Stimulated activated CD4-positive, alpha-beta T cell treated with anti-CD3 and anti-CD28 coated beads, Interleukin-2, amount 100 ng/mL, for 4 hours (primary cell): ENCODE data around the gene SAMD8.
"Not testable (repeated sequence)": the region's sequence is repeated elsewhere in the genome, so short reads cannot be mapped to it uniquely, and the experiment has no call there.

ENCODE experiments used
- DNase-seq: peaks from one replicate; pipeline ENCODE4 v3.0.0-alpha.2; 2020; ENCODE audit warnings: low read depth

SAMD8 gene

DNA sequence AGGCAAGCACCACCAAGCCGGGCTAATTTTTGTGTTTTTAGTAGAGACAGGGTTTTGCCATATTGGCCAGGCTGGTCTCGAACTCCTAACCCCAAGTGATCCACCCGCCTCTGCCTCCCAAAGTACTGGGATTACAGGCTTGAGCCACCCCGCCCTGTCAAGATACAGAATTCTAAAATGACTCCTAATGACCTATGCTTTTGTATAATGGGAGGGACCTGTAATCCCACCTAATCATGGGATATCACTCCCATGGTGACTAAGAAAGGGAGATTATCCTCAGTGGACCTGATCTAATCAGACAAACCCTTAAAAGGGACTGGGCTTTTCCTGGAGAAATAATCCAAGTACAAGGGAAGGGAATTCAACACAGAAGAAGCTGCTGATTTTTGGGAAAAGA, 28.8 kb downstream of the SAMD8 start:
- DNase-seq: no peak

DNA sequence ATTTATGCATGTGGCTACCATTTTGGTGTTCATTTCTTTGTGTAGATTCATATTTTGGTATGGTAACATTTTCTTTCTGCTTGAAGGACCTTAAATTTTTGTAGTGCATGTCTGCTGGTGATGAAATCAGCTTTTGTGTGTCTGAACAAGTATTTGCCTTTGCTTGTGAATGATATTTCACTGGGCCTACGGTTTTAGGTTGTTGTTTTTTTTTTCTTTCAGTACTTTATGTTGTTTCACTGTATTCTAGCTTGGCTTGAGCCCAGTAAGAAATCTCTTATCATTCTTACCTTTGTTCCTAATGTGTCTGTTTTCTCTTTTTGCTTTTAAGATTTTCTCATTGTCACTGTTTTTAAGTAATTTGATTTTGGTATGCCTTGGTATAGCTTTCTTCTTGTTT, 31.9 kb downstream of the SAMD8 start:
- no peak for DNase-seq

DNA sequence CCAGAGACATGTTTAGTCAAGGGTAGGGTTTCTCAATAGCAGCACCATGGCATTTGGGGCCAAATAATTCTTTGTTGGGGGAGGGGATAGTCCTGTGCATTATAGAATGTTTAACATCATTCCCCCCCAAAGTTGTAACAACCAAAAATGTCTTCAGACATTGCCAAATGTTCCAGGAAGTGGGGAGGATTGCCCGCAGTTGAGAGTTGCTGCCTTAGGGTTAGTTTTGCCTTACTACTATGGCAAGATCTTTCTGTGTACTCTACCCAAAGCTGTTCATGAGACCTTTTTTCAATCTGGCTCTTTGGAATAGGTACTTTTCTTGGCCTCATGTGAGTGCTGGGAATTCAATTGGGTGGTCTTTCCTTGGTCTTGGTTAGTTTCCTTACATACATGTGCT, 34.1 kb downstream of the SAMD8 start:
- DNase-seq: no peak

DNA sequence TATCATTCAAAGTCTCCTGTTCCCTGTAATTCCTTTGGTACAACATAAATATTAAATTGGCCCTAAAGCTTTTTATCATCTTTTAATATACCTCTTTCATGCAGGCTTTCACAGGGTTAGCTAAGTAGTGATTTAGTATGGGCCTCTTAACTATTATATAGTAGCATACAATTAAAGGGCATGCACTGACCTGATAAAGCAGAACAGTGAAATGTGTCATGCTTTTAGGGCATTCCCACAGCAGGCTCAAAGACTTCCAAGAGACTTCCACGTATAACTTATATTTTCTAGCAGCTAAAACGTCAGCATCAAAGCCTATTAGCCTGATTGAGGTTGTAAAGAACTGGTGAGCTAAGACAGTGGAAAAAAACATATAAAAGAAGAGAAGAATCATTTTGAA, 35.3 kb downstream of the SAMD8 start:
- no peak for DNase-seq

DNA sequence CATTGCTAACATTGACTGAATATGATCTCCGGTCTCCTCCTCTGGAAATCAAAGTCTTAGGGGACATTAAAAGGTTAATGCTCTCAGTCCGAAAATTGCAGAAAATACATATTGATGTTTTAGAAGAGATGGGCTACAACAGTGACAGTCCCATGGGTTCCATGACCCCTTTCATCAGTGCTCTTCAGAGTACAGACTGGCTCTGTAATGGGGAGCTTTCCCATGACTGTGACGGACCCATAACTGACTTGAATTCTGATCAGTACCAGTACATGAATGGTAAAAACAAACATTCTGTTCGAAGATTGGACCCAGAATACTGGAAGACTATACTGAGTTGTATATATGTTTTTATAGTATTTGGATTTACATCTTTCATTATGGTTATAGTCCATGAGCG, 39.2 kb downstream of the SAMD8 start:
- no peak for DNase-seq

DNA sequence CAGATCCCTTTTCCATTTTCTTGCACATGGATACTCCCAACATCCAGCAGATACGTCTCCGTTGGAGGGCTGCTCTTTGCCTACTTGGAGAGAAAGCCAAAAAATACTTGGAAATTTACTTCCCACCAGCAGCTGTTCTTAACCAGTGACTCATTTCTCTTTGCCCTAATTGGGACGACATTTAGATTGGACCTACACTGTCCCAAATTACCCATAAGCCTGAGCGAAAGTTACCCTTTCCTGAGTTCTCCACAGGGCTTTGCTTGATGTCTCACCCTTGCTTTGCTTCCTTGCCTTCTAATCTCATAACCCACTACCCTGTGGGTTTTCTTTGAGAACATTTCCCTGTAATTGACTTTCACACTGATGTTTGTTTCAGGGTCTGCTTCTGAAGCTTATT, 48.1 kb downstream of the SAMD8 start:
- no peak for DNase-seq

DNA sequence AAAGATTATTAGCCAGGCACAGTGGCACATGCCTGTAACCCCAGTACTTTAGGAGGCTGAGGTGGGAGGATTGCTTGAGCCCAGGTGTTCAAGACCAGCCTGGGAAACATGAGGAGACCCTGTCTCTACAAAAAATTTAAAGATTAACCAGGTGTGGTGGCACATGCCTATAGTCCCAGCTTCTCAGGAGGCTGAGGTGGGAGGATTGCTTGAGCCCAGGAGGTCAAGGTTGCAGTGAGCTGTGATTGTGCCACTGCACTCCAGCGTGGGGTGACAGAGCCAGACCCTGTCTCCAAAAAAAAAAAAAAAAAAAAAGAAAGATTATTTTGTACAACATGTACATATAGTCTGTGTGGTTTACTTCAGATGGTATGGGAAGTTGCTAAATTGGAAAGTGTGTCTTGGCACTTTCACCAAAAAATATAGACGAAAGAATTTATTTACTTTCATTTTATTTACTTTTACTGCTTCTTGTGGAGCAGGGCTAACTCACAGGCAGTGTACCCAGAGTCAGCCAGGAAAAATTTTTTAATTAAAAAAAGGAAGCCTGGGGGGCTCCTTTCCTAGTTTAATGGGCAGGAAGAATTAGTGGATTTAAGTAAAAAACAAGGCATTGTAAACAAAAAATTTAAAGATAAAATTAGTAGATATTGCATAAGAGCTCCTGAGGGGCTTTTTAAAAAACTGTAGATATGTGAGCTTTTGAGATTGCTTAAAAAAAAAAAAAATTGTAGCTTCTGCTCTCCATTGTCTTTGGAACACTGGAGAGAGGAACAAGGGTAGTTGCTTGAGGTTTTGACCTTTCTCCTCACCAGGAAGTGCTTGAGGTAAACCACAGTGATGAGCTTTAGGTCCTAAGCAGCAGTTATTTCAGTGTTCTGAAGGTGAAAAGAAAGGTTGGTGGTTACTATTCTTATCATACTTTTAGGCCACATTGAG, 54.5 kb downstream of the SAMD8 start:
- DNase-seq: no peak

DNA sequence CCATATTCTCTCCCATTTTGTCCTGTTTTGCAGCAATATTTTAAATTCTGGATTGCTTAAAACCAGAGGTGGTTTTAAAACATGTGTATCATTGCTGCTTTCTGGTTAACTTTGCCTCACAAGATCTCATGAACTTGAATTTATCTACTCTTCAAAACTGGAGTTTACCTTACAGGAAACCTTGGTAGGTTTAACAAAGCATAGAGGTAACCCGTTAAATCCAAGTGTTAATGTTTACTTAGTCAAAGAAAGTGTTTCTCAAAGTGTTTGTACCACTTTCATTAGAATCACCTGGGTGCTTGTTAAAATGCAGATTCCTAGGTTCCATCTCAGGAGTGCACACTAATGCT, 55.1 kb downstream of the SAMD8 start:
- DNase-seq: no peak

DNA sequence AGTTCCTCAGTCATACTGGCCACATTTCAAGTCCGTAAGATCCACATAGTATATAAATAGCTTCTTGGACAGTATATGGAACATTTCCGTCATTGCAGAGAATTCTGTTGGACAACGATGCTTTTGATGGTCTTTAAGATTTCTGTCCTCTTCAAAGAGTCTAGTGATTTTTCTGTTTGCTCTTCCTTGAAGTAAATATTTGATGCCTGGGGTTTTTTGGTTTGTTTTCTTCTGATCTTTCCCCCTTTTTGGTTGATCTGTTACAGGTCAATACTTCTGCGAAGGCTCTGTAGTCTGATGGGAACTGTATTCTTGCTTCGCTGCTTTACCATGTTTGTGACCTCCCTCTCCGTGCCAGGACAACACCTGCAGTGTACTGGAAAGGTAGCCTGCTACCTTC, 56.8 kb downstream of the SAMD8 start:
- no peak for DNase-seq

DNA sequence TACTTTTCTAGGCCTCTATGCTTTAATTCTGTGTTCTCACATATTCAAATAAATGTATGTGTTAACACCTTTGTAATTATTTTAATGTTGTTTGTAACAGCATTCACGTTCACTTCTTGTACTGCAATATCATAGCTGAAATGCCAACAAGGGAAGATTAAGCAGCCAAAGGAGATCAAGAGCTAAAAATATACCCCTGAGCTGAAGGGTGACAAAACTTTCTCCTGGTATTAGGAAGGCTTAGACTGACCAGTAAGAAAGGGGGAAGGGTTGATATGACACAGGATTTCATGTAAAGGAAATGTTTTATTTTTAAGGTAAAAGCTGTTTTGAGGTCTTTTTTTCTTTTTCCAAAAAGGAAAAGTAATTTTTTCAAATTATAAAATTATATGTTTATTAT, 58.8 kb downstream of the SAMD8 start:
- DNase-seq: no peak

DNA sequence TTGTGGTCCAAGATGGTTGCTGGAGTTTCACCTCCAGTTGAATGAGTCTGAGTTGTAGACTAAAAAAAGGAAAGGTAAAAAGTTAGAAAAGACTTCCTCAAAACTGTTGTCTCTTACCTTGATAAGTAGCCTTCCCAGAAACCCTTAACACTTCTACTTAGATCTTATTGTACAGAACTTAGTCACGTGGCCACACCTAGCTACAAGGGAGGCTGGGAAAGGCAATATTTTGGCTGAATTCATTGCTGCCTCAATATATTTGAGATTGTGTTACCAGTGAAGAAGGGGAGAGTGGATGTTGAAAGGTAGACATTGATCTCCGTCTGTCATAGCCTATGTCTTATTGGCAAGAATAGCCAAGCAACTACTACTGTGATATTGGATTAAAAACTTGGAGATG, 63.6 kb downstream of the SAMD8 start:
- no peak for DNase-seq

DNA sequence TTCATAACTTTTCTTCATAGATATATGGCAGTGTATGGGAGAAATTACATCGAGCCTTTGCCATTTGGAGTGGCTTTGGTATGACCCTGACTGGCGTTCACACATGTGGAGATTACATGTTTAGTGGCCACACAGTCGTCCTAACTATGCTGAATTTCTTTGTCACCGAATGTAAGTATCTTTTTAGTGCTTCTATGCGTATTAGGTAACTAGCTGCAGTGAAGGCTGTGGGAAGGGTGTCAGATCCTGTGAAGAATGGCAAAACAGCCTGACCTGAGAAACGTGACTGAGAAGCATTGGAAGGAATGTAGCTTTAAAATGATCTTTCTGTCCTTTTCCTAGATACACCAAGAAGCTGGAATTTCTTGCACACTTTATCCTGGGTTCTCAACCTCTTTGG, 64.6 kb downstream of the SAMD8 start:
- DNase-seq: no peak

DNA sequence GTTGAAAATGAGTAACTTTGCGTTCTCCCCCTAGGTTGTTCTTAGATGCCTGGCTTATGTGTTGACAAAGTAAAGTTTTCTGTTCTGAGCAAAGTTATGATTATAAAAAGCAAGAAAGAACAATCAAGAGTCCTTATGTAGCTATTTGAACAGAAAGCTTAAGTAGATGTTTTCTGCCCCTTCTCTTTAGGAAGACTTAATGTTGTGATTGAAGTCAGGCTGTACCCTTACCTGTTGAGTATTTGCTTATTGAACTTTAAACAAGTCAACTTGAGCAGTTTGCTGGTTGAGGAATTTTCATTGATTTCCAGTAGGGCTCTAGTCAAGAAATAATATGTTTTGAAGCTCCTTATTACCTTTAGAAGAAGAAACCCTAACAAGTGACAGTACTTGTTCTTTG, 65.3 kb downstream of the SAMD8 start:
- no peak for DNase-seq

DNA sequence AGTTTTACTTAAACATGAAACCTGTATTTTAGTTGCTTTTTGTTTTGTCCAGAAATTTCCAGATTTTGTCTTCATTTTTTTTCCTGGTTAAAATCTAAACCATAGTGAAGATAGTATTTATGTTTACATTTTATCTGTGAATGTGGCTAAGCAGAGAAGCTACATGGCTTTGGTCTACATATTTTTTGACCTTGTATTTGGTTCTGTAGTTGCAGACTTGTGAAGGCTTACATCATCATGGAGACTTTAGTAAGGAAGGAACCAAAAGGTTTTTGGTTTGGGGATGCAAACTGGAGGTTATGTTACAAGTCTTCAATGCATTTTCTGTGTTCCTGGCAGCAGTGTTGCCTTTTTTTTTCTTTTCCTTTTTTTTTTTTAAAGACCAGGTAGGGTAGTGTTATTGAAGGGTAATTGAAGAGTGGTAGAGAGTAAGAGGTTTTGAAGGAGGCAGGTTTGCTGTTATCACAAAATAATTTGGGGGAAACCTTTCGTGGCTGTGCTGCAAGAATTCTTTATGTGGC, 68.3 kb downstream of the SAMD8 start:
- DNase-seq: no peak

DNA sequence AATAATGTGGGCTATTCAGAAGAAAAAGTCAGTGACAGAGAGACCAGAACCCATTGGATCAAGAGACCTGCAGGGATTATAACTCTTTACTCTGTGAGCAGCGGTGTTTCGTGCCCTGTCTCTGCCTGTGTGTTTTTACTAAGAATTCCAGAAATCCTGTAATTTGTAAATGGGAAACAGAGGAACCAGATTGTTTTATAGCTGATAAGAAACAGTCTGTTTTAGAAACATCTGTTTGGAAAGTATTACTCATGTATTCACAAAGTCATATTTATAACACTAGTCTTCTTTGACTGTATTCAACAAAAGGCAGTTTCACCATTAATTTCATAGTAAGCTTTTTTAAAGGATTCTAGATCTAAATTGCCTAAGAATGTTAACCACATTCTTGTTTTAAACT, 69.1 kb downstream of the SAMD8 start:
- no peak for DNase-seq

DNA sequence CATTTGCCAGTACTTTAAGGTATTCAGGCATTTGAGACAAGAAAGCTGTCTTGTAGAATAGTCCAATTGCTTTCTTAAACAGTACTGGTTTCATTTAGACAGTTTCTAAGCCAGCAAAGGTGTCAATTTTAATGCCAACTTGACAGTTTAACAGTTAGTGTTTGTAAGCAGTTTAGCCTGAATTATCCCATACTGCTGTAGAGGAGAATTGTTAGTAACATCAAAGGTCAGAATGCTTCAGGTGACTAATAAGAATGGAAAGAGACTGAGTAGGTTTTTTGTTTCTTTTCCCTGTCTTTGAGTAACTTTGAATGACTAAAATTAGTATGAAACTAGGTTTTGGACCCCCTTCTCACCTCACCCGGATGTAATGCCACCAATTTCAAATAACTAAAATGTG, 69.6 kb downstream of the SAMD8 start:
- DNase-seq: no peak

DNA sequence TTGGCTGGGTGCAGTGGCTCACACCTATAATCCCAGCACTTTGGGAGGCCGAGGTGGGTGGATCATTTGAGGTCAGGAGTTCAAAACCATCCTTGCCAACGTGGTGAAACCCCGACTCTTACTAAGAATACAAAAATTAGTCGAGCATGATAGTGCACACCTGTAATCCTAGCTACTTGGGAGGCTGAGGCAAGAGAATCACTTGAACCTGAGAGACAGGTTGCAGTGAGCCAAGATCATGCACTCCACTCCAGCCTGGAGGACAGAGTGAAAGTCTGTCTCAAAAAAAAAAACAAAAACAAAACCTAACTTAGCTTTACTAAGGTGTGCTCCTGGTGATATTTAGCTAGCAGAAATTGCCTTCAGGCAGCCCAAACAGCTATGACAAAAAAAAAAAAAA, 74.9 kb downstream of the SAMD8 start:
- no peak for DNase-seq

DNA sequence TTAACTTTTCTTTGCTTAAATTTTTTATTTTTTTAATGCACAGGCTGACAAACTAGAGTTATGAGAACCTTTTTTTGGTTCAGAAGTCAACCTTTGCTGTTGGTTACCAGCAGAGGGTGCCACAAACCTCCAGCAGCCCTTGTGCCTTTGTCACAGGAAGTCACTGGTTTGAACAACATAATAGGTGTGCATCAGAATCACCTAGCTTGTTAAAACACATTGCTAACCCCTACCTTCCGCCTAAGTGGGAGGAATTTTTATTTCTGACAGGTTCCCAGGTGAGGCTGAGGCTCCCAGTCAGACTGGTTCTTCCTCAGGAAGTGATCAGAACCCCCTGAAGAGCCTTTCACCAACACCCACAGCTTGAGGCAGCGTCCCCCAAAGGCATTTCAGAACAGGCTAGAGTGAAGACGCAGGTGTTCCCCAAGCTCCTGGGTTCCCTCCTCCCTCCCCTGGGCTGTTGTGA, 76.5 kb downstream of the SAMD8 start:
- DNase-seq: peak; percentile 57

DNA sequence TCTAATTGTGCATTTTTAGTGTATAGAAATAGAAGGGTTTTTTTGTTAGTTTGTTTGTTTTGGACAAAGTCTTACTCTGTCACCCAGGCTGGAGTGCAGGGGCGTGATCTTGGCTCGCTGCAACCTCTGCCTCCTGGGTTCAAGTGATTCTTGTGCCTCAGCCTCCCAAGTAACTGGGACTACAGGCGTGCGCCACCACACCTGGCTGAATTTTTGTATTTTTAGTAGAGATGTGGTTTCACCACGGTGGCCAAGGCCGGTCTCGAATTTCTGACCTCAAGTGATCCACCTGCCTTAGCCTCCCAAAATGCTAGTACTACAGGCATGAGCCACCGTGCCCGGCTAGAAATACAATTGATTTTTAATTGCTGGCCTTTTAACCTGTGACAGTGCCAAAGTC, 77.1 kb downstream of the SAMD8 start:
- DNase-seq: not testable (repeated sequence)

DNA sequence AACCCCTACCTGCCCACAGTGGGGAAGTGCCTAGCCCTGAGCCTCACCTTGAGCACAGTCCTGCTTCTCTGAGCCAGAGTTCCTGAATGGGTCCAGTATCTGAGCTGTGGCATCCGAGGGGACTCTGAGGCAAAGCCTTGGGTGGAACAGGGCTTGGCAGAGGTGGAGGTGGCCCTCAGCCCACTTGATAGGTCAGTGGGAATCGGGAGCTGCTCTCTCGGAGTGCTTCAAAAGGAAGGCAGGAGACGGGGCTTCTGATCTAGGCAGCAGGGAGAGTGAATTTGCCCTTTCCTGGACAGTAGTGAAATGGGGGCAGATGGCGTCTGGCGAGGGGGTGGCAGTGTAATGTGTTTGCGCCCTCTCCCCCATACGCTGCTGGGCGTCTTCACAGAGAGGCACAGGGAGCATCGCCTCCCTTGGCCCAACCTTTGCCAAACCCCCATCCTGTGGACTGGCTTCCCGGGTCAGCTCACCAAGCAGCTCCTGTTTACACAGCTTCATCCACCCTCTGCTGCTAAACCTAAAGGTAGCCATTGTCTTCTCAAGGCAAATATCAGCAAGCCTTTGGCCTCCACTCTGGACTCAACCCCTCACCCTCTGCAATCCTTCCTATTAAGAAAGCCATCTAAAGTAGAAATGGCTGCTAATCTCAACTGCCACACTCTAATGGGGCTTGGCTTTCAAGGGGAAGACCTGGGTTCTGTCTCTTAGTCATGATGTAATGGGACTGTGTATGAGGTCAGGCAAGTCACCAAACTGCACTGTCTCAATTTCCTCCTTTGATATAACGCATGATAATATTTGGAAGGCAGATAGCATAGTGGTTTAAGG, 78.0 kb downstream of the SAMD8 start:
- DNase-seq: no peak

DNA sequence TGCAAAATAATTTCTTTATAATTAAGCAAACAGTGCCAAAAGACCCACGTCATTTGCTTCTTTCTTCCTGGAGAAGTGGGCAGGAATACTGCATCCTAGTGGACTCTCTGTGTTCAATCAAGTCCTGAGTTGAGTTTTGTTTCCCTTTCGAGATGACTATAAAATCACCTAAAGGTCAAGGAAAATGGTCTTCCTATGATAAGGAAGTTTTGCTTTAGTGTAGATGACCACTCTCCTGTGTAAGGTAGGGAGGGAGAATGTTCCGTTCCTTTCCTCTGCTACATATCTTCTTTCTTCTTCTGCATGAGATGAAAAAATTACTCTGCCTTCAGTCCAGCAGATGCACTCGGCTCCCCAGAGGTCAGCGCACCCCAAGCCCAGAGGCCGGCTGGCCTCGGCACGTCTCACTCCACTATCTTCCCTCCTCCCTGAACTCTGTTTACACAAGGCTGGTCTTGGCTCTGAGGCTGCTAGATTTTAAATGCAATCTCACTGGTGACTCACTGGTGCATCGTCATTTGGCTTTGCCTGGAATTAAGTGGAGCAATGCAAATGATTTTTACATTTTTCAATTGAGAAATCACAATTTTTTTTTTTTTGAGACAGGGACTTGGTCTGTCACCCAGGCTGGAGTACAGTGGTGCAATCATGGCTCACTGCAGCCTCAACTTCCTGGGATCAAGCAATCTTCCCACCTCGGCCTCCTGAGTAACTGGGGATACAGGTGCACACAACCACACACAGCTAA, 80.5 kb downstream of the SAMD8 start:
- DNase-seq: no peak

DNA sequence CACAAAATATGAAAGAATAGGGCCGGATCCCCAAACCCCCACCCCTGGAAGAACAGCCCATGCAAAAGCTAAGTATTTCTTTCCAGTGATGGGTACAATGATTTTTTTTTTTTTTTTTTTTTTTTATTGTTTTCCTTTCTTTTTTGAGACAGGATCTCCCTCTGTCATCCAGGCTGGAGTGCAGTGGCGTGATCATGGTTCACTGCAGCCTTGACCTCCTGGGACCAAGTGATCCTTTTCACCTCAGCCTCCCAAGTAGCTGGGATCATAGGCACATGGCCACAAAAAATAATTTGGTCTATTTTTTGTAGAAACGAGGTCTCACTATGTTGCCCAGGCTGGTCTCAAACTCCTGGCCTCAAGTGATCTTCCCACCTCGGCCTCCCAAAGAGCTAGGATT, 83.2 kb downstream of the SAMD8 start:
- DNase-seq: not testable (repeated sequence)
